SK-N-SH treated with all-trans-retinoic acid at 6 μM for 48 hours (cell line): ENCODE measurements around the gene SLC38A10.

Experiments used
- ATAC-seq: fragments of 200-7000 bp; cut with Tn5 transposase; 3 replicates; pipeline ENCODE4 v1.9.1; 2020; ENCODE audit warnings: mild to moderate bottlenecking, moderate library complexity
- ARNTL ChIP-seq: fragments of 450-650 bp; formaldehyde crosslinking; IDR thresholded peaks from 2 replicates; pipeline ENCODE4 v1.5.0; 2020; ENCODE audit warnings: low read depth, mild to moderate bottlenecking, moderate library complexity, borderline replicate concordance
- BACH2 ChIP-seq: fragments of 250-450 bp; sonication (Bioruptor Pico); IDR thresholded peaks from 2 replicates; pipeline ENCODE4 v1.9.0; 2021; ENCODE audit warnings: mild to moderate bottlenecking, borderline replicate concordance
- CSDC2 ChIP-seq: fragments of 250-450 bp; sonication (Bioruptor Pico); IDR thresholded peaks from 2 replicates; pipeline ENCODE4 v1.5.0; 2020; ENCODE audit warnings: mild to moderate bottlenecking, moderate library complexity
- CSRNP3 ChIP-seq: fragments of 250-450 bp; sonication (Bioruptor Pico); IDR thresholded peaks from 2 replicates; pipeline ENCODE4 v1.5.1; 2021; ENCODE audit warnings: mild to moderate bottlenecking, moderate library complexity
- ESRRG ChIP-seq: fragments of 250-450 bp; sonication (Bioruptor Pico); IDR thresholded peaks from 2 replicates; pipeline ENCODE4 v1.6.1; 2021; ENCODE audit warnings: mild to moderate bottlenecking
- GLIS3 ChIP-seq: fragments of 250-450 bp; sonication (Bioruptor Pico); IDR thresholded peaks from 2 replicates; pipeline ENCODE4 v1.5.0; 2020; ENCODE audit warnings: mild to moderate bottlenecking, moderate library complexity
- ISL1 ChIP-seq: fragments of 250-450 bp; sonication (Bioruptor Pico); IDR thresholded peaks from 2 replicates; pipeline ENCODE4 v2.1.2; 2022; ENCODE audit warnings: mild to moderate bottlenecking, moderate library complexity
- OSR1 ChIP-seq: fragments of 250-450 bp; sonication (Bioruptor Pico); IDR thresholded peaks from 2 replicates; pipeline ENCODE4 v1.8.0; 2022; ENCODE audit warnings: moderate library complexity, mild to moderate bottlenecking, inconsistent platforms
- PATZ1 ChIP-seq: fragments of 250-450 bp; sonication (Bioruptor Pico); IDR thresholded peaks from 2 replicates; pipeline ENCODE4 v1.8.0; 2020; ENCODE audit warnings: mild to moderate bottlenecking, moderate library complexity, borderline replicate concordance
- POU6F1 ChIP-seq: fragments of 250-450 bp; sonication (Bioruptor Pico); IDR thresholded peaks from 2 replicates; pipeline ENCODE4 v1.8.0; 2021; ENCODE audit warnings: low read depth, mild to moderate bottlenecking, moderate library complexity, borderline replicate concordance
- PPARA ChIP-seq: fragments of 250-450 bp; sonication (Bioruptor Pico); IDR thresholded peaks from 2 replicates; pipeline ENCODE4 v1.5.0; 2020; ENCODE audit warnings: mild to moderate bottlenecking, borderline replicate concordance
- RARB ChIP-seq: fragments of 250-450 bp; sonication (Bioruptor Pico); IDR thresholded peaks from 2 replicates; pipeline ENCODE4 v1.8.0; 2021; ENCODE audit warnings: mild to moderate bottlenecking, moderate library complexity
- SNAI2 ChIP-seq: fragments of 250-450 bp; sonication (Bioruptor Pico); IDR thresholded peaks from 2 replicates; pipeline ENCODE4 v1.5.0; 2020; ENCODE audit warnings: mild to moderate bottlenecking, moderate library complexity
- TCF4 ChIP-seq: fragments of 250-450 bp; sonication (Bioruptor Pico); IDR thresholded peaks from 2 replicates; pipeline ENCODE4 v1.8.0; 2021; ENCODE audit warnings: mild to moderate bottlenecking, moderate library complexity, borderline replicate concordance
- TOX ChIP-seq: fragments of 250-450 bp; sonication (Bioruptor Pico); IDR thresholded peaks from 2 replicates; pipeline ENCODE4 v1.8.0; 2021; ENCODE audit warnings: mild to moderate bottlenecking, moderate library complexity, borderline replicate concordance
- TSHZ2 ChIP-seq: fragments of 250-450 bp; sonication (Bioruptor Pico); IDR thresholded peaks from 2 replicates; pipeline ENCODE4 v1.5.0; 2020; ENCODE audit warnings: mild to moderate bottlenecking, moderate library complexity
- ZC3H10 ChIP-seq: fragments of 250-450 bp; sonication (Bioruptor Pico); IDR thresholded peaks from 2 replicates; pipeline ENCODE4 v1.5.1; 2021; ENCODE audit warnings: mild to moderate bottlenecking, moderate library complexity
- ZFP30 ChIP-seq: fragments of 450-650 bp; formaldehyde crosslinking; IDR thresholded peaks from 2 replicates; pipeline ENCODE4 v1.5.0; 2022; ENCODE audit warnings: mild to moderate bottlenecking, moderate library complexity
- ZNF565 ChIP-seq: fragments of 450-650 bp; formaldehyde crosslinking; conservative IDR thresholded peaks from 2 replicates; pipeline ENCODE4 v1.5.0; 2020; ENCODE audit warnings: low read depth, mild to moderate bottlenecking, moderate library complexity
- ZNF70 ChIP-seq: fragments of 450-650 bp; formaldehyde crosslinking; IDR thresholded peaks from 2 replicates; pipeline ENCODE4 v1.5.0; 2020; ENCODE audit warnings: mild to moderate bottlenecking, moderate library complexity
- ZNF8 ChIP-seq: fragments of 450-650 bp; formaldehyde crosslinking; IDR thresholded peaks from 2 replicates; pipeline ENCODE4 v1.5.0; 2020; ENCODE audit warnings: mild to moderate bottlenecking, moderate library complexity

The SLC38A10 gene

GRCh38 chr17:81258292-81258691 is 36.8 kb downstream of the SLC38A10 start:
- TF ChIP-seq POU6F1 (CRISPR knock-in tag): no peak
- no peak for TF ChIP-seq ESRRG (CRISPR knock-in tag)
- TF ChIP-seq TCF4: peak; percentile 72; the same call in 1 of the 2 replicates
- ATAC-seq: peak; percentile 20; the same call in 1 of the 3 replicates

GRCh38 chr17:81257533-81257932 is 37.6 kb downstream of the SLC38A10 start:
- TF ChIP-seq SNAI2 (CRISPR knock-in tag) (no peak), ZNF565 (no peak), ZFP30 (CRISPR knock-in tag) (no peak), BACH2 (CRISPR knock-in tag) (no peak), ZC3H10 (CRISPR knock-in tag) (no peak), PATZ1 (CRISPR knock-in tag) (no peak), CSRNP3 (CRISPR knock-in tag) (no peak), PPARA (no peak), ISL1 (no peak), ZNF70 (CRISPR knock-in tag) (no peak), GLIS3 (CRISPR knock-in tag) (no peak), OSR1 (CRISPR knock-in tag) (no peak), TCF4 (no peak), CSDC2 (CRISPR knock-in tag) (no peak), ESRRG (CRISPR knock-in tag) (no peak), ZNF8 (no peak), ARNTL (no peak), TOX (CRISPR knock-in tag) (no peak)
- TF ChIP-seq, all 23 proteins: peak for 0
- no peak for ATAC-seq

GRCh38 chr17:81256616-81257015 is 38.5 kb downstream of the SLC38A10 start:
- no peak for TF ChIP-seq CSRNP3 (CRISPR knock-in tag)
- TF ChIP-seq RARB (CRISPR knock-in tag): no peak
- TF ChIP-seq ISL1: no peak
- no peak for TF ChIP-seq ZNF70 (CRISPR knock-in tag)
- TF ChIP-seq ARNTL: no peak
- TF ChIP-seq POU6F1 (CRISPR knock-in tag): no peak
- TF ChIP-seq BACH2 (CRISPR knock-in tag): no peak
- no peak for TF ChIP-seq PPARA
- TF ChIP-seq OSR1 (CRISPR knock-in tag): no peak
- no peak for TF ChIP-seq ZC3H10 (CRISPR knock-in tag)
- no peak for TF ChIP-seq CSDC2 (CRISPR knock-in tag)
- TF ChIP-seq ZFP30 (CRISPR knock-in tag): no peak
- ATAC-seq: no peak

- ATAC-seq: peak; percentile 8; the same call in 1 of the 3 replicates
- TF ChIP-seq TSHZ2: no peak
- no peak for TF ChIP-seq ZNF70 (CRISPR knock-in tag)
- TF ChIP-seq GLIS3 (CRISPR knock-in tag): no peak
Observed at GRCh38 chr17:81254955-81255717, 40.0 kb downstream of the SLC38A10 start.
